HEK293 (cell line): Measurements from ENCODE around the gene IFNL1.

Experiments
- FEZF1 ChIP-seq: fragments of 450-650 bp; formaldehyde crosslinking; IDR thresholded peaks from 2 replicates; pipeline ENCODE4 v1.5.1; 2016; ENCODE audit warnings: missing biosample characterization, missing genetic modification characterization
- MYNN ChIP-seq: fragments of 450-650 bp; formaldehyde crosslinking; IDR thresholded peaks from 2 replicates; pipeline ENCODE4 v1.5.1; 2016; ENCODE audit warnings: missing biosample characterization, missing genetic modification characterization, borderline replicate concordance
- OSR2 ChIP-seq: fragments of 450-650 bp; formaldehyde crosslinking; IDR thresholded peaks from 2 replicates; pipeline ENCODE4 v1.5.1; 2016; ENCODE audit warnings: missing biosample characterization, missing genetic modification characterization
- WT1 ChIP-seq: fragments of 450-650 bp; formaldehyde crosslinking; IDR thresholded peaks from 2 replicates; pipeline ENCODE4 v1.5.1; 2016; ENCODE audit warnings: missing biosample characterization, missing genetic modification characterization
- ZBTB17 ChIP-seq: fragments of 450-650 bp; formaldehyde crosslinking; IDR thresholded peaks from 2 replicates; pipeline ENCODE4 v1.5.1; 2016; ENCODE audit warnings: missing biosample characterization, missing genetic modification characterization
- ZFHX2 ChIP-seq: fragments of 450-650 bp; formaldehyde crosslinking; conservative IDR thresholded peaks from 2 replicates; pipeline ENCODE4 v1.5.1; 2016; ENCODE audit warnings: missing biosample characterization, missing genetic modification characterization
- ZFP37 ChIP-seq: fragments of 450-650 bp; formaldehyde crosslinking; IDR thresholded peaks from 2 replicates; pipeline ENCODE4 v1.5.1; 2016; ENCODE audit warnings: missing biosample characterization, missing genetic modification characterization
- ZFP69B ChIP-seq: fragments of 450-650 bp; formaldehyde crosslinking; IDR thresholded peaks from 2 replicates; pipeline ENCODE4 v1.5.1; 2016; ENCODE audit warnings: missing biosample characterization, missing genetic modification characterization
- ZNF146 ChIP-seq: fragments of 450-650 bp; formaldehyde crosslinking; IDR thresholded peaks from 2 replicates; pipeline ENCODE4 v1.5.1; 2016; ENCODE audit warnings: missing biosample characterization, missing genetic modification characterization
- ZNF174 ChIP-seq: fragments of 450-650 bp; formaldehyde crosslinking; IDR thresholded peaks from 2 replicates; pipeline ENCODE4 v1.5.0; 2017; ENCODE audit warnings: missing biosample characterization, mild to moderate bottlenecking, missing genetic modification characterization
- ZNF184 ChIP-seq: fragments of 450-650 bp; IDR thresholded peaks from 2 replicates; pipeline ENCODE4 v1.5.1; 2018; ENCODE audit warnings: missing biosample characterization, mild to moderate bottlenecking, missing genetic modification characterization
- ZNF19 ChIP-seq: fragments of 450-650 bp; formaldehyde crosslinking; IDR thresholded peaks from 2 replicates; pipeline ENCODE4; 2016; ENCODE audit warnings: missing biosample characterization, missing genetic modification characterization, low read depth
- ZNF292 ChIP-seq: fragments of 450-650 bp; formaldehyde crosslinking; IDR thresholded peaks from 2 replicates; pipeline ENCODE4 v1.5.1; 2016; ENCODE audit warnings: low read depth, missing biosample characterization, missing genetic modification characterization, borderline replicate concordance
- ZNF426 ChIP-seq: fragments of 450-650 bp; formaldehyde crosslinking; IDR thresholded peaks from 2 replicates; pipeline ENCODE4 v1.5.1; 2017; ENCODE audit warnings: missing biosample characterization, missing genetic modification characterization, mild to moderate bottlenecking, inconsistent platforms, moderate library complexity
- ZNF501 ChIP-seq: fragments of 450-650 bp; formaldehyde crosslinking; IDR thresholded peaks from 2 replicates; pipeline ENCODE4 v1.5.1; 2016; ENCODE audit warnings: missing biosample characterization, missing genetic modification characterization
- ZNF530 ChIP-seq: fragments of 450-650 bp; formaldehyde crosslinking; IDR thresholded peaks from 2 replicates; pipeline ENCODE4 v1.5.1; 2016; ENCODE audit warnings: low read depth, missing biosample characterization, missing genetic modification characterization
- ZNF555 ChIP-seq: fragments of 450-650 bp; formaldehyde crosslinking; conservative IDR thresholded peaks from 2 replicates; pipeline ENCODE4 v1.5.1; 2017; ENCODE audit warnings: missing biosample characterization, mild to moderate bottlenecking, missing genetic modification characterization, inconsistent platforms
- ZNF571 ChIP-seq: fragments of 450-650 bp; formaldehyde crosslinking; IDR thresholded peaks from 2 replicates; pipeline ENCODE4 v1.5.0; 2017; ENCODE audit warnings: missing biosample characterization, missing genetic modification characterization
- ZNF596 ChIP-seq: fragments of 450-650 bp; IDR thresholded peaks from 2 replicates; pipeline ENCODE4 v1.5.0; 2018; ENCODE audit warnings: missing biosample characterization, mild to moderate bottlenecking, missing genetic modification characterization, moderate library complexity
- ZNF677 ChIP-seq: fragments of 450-650 bp; IDR thresholded peaks from 2 replicates; pipeline ENCODE4 v1.5.0; 2018; ENCODE audit warnings: missing biosample characterization, mild to moderate bottlenecking, missing genetic modification characterization, moderate library complexity
- ZNF707 ChIP-seq: fragments of 450-650 bp; formaldehyde crosslinking; IDR thresholded peaks from 2 replicates; pipeline ENCODE4 v1.5.1; 2016; ENCODE audit warnings: missing biosample characterization, missing genetic modification characterization
- ZNF837 ChIP-seq: fragments of 450-650 bp; formaldehyde crosslinking; IDR thresholded peaks from 2 replicates; pipeline ENCODE4 v1.5.1; 2016; ENCODE audit warnings: missing biosample characterization, missing genetic modification characterization
- ZXDB ChIP-seq: fragments of 450-650 bp; formaldehyde crosslinking; IDR thresholded peaks from 2 replicates; pipeline ENCODE4 v1.5.1; 2016; ENCODE audit warnings: missing biosample characterization, missing genetic modification characterization
- TF ChIP-seq, protein P1 (sequence below): fragments of 450-650 bp; formaldehyde crosslinking; IDR thresholded peaks from 2 replicates; pipeline ENCODE4 v1.5.1; 2016; ENCODE audit warnings: missing biosample characterization, missing genetic modification characterization
- TF ChIP-seq, protein P2 (sequence below): fragments of 450-650 bp; formaldehyde crosslinking; conservative IDR thresholded peaks from 2 replicates; pipeline ENCODE4 v1.5.1; 2016; ENCODE audit warnings: low read depth, missing biosample characterization, missing genetic modification characterization
- TF ChIP-seq, protein P3 (sequence below): fragments of 450-650 bp; formaldehyde crosslinking; IDR thresholded peaks from 2 replicates; pipeline ENCODE4 v1.5.1; 2016; ENCODE audit warnings: missing biosample characterization, missing genetic modification characterization
- TF ChIP-seq, protein P4 (sequence below): fragments of 450-650 bp; formaldehyde crosslinking; IDR thresholded peaks from 2 replicates; pipeline ENCODE4 v1.5.1; 2016; ENCODE audit warnings: missing biosample characterization, missing genetic modification characterization
- TF ChIP-seq, protein P5 (sequence below): fragments of 450-650 bp; formaldehyde crosslinking; IDR thresholded peaks from 2 replicates; pipeline ENCODE4 v1.5.1; 2017; ENCODE audit warnings: missing biosample characterization, missing genetic modification characterization

Gene IFNL1

DNA sequence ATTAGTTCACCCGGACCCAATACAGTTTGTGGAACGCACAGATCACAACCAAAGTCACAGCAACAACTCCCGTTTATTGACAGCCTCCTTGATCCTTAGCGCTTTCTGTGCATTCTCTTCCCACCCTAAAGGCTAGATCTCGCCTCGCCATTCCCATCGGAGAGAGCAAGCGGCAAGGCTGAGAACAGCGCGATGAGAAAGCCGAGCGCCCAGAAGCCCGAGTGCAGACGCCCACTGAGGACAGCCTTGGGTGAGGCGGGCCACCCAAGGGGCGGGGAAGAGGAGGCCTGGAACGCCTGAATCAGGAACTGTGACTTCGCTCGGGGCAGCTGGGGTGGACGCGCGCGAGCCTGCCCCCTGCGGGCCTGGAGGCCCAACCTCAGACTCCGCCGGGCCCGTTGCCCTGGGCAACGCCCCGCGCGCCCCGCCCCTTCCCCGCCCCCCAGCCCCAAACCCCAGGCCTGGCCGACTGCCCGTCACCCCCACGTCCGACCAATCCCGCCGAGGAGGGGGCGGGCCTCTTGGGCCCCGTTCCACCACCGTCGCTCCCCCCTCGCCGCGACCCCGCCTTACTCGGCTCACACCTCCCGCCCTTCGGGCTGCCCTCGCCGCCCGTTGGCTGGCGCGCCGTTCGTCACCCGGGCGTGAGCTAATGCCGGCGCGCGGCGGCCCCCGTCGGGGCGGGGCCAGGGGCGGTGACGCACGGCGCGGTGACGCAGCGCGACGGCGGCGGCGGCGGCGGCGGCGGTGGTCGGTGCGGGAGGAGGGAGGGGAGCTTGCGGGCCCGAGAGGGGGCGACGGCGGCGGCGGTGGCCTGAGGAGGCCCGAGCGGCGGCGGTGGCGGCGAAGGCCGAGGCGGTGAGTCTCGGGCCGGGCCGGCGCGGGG lies 45.8 kb downstream of the IFNL1 start, which contains the start of gene SAMD4B (continued):
- peak; percentile 65 for TF ChIP-seq WT1 (tag by site-specific recombination)
- TF ChIP-seq, protein P1, sequence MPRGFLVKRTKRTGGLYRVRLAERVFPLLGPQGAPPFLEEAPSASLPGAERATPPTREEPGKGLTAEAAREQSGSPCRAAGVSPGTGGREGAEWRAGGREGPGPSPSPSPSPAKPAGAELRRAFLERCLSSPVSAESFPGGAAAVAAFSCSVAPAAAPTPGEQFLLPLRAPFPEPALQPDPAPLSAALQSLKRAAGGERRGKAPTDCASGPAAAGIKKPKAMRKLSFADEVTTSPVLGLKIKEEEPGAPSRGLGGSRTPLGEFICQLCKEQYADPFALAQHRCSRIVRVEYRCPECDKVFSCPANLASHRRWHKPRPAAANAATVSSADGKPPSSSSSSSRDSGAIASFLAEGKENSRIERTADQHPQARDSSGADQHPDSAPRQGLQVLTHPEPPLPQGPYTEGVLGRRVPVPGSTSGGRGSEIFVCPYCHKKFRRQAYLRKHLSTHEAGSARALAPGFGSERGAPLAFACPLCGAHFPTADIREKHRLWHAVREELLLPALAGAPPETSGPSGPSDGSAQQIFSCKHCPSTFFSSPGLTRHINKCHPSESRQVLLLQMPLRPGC = peak; percentile 78
- TF ChIP-seq ZNF292 (tag by site-specific recombination) = no peak
- TF ChIP-seq ZNF146 = no peak; the same call in 1 of the 2 replicates
- TF ChIP-seq ZNF184 = no peak
- no peak for TF ChIP-seq ZNF677 (tag by site-specific recombination)
- no peak for TF ChIP-seq ZNF555 (tag by site-specific recombination)
- TF ChIP-seq ZNF571 (tag by site-specific recombination) = no peak
- TF ChIP-seq ZFP37 (tag by site-specific recombination) = peak; percentile 100
- TF ChIP-seq ZNF837 = no peak
- no peak; the same call in 1 of the 2 replicates for TF ChIP-seq ZNF596
- TF ChIP-seq, protein P2, sequence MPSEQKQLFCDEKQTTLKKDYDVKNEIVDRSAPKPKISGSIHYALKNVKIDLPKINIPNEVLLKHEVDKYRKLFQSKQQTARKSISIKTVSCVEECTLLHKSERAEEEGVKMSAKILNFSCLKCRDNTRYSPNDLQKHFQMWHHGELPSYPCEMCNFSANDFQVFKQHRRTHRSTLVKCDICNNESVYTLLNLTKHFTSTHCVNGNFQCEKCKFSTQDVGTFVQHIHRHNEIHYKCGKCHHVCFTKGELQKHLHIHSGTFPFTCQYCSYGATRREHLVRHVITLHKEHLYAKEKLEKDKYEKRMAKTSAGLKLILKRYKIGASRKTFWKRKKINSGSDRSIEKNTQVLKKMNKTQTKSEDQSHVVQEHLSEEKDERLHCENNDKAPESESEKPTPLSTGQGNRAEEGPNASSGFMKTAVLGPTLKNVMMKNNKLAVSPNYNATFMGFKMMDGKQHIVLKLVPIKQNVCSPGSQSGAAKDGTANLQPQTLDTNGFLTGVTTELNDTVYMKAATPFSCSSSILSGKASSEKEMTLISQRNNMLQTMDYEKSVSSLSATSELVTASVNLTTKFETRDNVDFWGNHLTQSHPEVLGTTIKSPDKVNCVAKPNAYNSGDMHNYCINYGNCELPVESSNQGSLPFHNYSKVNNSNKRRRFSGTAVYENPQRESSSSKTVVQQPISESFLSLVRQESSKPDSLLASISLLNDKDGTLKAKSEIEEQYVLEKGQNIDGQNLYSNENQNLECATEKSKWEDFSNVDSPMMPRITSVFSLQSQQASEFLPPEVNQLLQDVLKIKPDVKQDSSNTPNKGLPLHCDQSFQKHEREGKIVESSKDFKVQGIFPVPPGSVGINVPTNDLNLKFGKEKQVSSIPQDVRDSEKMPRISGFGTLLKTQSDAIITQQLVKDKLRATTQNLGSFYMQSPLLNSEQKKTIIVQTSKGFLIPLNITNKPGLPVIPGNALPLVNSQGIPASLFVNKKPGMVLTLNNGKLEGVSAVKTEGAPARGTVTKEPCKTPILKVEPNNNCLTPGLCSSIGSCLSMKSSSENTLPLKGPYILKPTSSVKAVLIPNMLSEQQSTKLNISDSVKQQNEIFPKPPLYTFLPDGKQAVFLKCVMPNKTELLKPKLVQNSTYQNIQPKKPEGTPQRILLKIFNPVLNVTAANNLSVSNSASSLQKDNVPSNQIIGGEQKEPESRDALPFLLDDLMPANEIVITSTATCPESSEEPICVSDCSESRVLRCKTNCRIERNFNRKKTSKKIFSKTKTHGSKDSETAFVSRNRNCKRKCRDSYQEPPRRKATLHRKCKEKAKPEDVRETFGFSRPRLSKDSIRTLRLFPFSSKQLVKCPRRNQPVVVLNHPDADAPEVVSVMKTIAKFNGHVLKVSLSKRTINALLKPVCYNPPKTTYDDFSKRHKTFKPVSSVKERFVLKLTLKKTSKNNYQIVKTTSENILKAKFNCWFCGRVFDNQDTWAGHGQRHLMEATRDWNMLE (tag by site-specific recombination) = peak; percentile 72
- TF ChIP-seq ZFHX2 (tag by site-specific recombination) = peak; percentile 91
- TF ChIP-seq, protein P3, sequence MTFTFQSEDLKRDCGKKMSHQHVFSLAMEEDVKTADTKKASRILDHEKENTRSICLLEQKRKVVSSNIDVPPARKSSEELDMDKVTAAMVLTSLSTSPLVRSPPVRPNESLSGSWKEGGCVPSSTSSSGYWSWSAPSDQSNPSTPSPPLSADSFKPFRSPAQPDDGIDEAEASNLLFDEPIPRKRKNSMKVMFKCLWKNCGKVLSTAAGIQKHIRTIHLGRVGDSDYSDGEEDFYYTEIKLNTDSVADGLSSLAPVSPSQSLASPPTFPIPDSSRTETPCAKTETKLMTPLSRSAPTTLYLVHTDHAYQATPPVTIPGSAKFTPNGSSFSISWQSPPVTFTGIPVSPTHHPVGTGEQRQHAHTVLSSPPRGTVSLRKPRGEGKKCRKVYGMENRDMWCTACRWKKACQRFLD (tag by site-specific recombination) = no peak
- no peak for TF ChIP-seq ZNF530 (tag by site-specific recombination)
- TF ChIP-seq, protein P4, sequence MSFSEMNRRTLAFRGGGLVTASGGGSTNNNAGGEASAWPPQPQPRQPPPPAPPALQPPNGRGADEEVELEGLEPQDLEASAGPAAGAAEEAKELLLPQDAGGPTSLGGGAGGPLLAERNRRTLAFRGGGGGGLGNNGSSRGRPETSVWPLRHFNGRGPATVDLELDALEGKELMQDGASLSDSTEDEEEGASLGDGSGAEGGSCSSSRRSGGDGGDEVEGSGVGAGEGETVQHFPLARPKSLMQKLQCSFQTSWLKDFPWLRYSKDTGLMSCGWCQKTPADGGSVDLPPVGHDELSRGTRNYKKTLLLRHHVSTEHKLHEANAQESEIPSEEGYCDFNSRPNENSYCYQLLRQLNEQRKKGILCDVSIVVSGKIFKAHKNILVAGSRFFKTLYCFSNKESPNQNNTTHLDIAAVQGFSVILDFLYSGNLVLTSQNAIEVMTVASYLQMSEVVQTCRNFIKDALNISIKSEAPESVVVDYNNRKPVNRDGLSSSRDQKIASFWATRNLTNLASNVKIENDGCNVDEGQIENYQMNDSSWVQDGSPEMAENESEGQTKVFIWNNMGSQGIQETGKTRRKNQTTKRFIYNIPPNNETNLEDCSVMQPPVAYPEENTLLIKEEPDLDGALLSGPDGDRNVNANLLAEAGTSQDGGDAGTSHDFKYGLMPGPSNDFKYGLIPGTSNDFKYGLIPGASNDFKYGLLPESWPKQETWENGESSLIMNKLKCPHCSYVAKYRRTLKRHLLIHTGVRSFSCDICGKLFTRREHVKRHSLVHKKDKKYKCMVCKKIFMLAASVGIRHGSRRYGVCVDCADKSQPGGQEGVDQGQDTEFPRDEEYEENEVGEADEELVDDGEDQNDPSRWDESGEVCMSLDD (tag by site-specific recombination) = peak; percentile 98
- TF ChIP-seq, protein P5, sequence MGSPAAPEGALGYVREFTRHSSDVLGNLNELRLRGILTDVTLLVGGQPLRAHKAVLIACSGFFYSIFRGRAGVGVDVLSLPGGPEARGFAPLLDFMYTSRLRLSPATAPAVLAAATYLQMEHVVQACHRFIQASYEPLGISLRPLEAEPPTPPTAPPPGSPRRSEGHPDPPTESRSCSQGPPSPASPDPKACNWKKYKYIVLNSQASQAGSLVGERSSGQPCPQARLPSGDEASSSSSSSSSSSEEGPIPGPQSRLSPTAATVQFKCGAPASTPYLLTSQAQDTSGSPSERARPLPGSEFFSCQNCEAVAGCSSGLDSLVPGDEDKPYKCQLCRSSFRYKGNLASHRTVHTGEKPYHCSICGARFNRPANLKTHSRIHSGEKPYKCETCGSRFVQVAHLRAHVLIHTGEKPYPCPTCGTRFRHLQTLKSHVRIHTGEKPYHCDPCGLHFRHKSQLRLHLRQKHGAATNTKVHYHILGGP (tag by site-specific recombination) = no peak
- TF ChIP-seq ZNF426 (tag by site-specific recombination) = no peak
- TF ChIP-seq ZXDB = peak; percentile 98
- TF ChIP-seq ZNF501 (tag by site-specific recombination) = peak; percentile 100
- peak; percentile 92 for TF ChIP-seq ZFP69B (tag by site-specific recombination)
- TF ChIP-seq ZBTB17 (tag by site-specific recombination) = peak; percentile 100
- TF ChIP-seq ZNF19 = no peak
- no peak for TF ChIP-seq FEZF1
- TF ChIP-seq ZNF174 (tag by site-specific recombination) = no peak
- no peak for TF ChIP-seq ZNF707
- peak; percentile 76; the same call in 1 of the 2 replicates for TF ChIP-seq MYNN (tag by site-specific recombination)
- TF ChIP-seq OSR2 (tag by site-specific recombination) = peak; percentile 38
